WTC11 (cell line): ENCODE results near the gene SLC25A6. TPM values are rescaled to one million over a fixed set of nuclear protein-coding genes. Genes with fewer than 3 reads are reported as not detected.
A peak's percentile ranks its signal among the peaks of the same experiment; 100 is the strongest.

Experiments
- ATAC-seq: fragments of 200-7000 bp; cut with Tn5 transposase; 2 replicates; pipeline ENCODE4 v1.10.0; 2021; ENCODE audit warnings: mild to moderate bottlenecking, moderate library complexity
- CTCF ChIA-PET: fragments of 300-600 bp; sonication (Branson Sonifier 250); formaldehyde crosslinking; loops from one replicate; lab custom pipeline; 2021; ENCODE audit warnings: antibody characterized with exemption; lab: Charles Lee
- POLR2A ChIA-PET: fragments of 350-600 bp; sonication (Branson Sonifier 250); formaldehyde crosslinking; loops from one replicate; lab custom pipeline; 2021; ENCODE audit warnings: antibody characterized with exemption; lab: Charles Lee
- DNase-seq: peaks from one replicate; pipeline ENCODE4 v3.0.0; 2021; ENCODE audit warnings: low spot score
- H3K27ac Mint-ChIP-seq: 2 replicates; pipeline ENCODE4 v1.8.0; 2021; ENCODE audit warnings: mixed read lengths
- H3K27me3 Mint-ChIP-seq: 2 replicates; pipeline ENCODE4 v1.8.0; 2021; ENCODE audit warnings: low read depth, mild to moderate bottlenecking, moderate library complexity, mixed read lengths
- H3K36me3 Mint-ChIP-seq: 2 replicates; pipeline ENCODE4 v1.8.0; 2021; ENCODE audit warnings: mixed read lengths
- H3K4me1 Mint-ChIP-seq: 2 replicates; pipeline ENCODE4 v1.8.0; 2022; ENCODE audit warnings: mixed read lengths
- H3K4me3 Mint-ChIP-seq: 2 replicates; pipeline ENCODE4 v1.8.0; 2021; ENCODE audit warnings: mild to moderate bottlenecking, moderate library complexity, mixed read lengths
- H3K9me3 Mint-ChIP-seq: 2 replicates; pipeline ENCODE4 v1.8.0; 2021; ENCODE audit warnings: mixed read lengths
- ATF6 ChIP-seq: sonication (generic); formaldehyde crosslinking; IDR thresholded peaks from 2 replicates; pipeline ENCODE4 v1.8.1; 2023; ENCODE audit warnings: mild to moderate bottlenecking, missing genetic modification reagents
- CDX4 ChIP-seq: fragments of 250-450 bp; sonication (Bioruptor Pico); IDR thresholded peaks from 2 replicates; pipeline ENCODE4 v1.9.0; 2021; ENCODE audit warnings: moderate library complexity, mild to moderate bottlenecking, inconsistent platforms, borderline replicate concordance
- ELF4 ChIP-seq: sonication (generic); formaldehyde crosslinking; IDR thresholded peaks from 2 replicates; pipeline ENCODE4 v1.8.1; 2022; ENCODE audit warnings: low read depth, mild to moderate bottlenecking, moderate library complexity, missing genetic modification reagents
- EMX1 ChIP-seq: fragments of 250-450 bp; sonication (Bioruptor Pico); IDR thresholded peaks from 2 replicates; pipeline ENCODE4 v1.8.0; 2021; ENCODE audit warnings: mild to moderate bottlenecking
- FOXK1 ChIP-seq: sonication (generic); formaldehyde crosslinking; IDR thresholded peaks from 2 replicates; pipeline ENCODE4 v1.8.0; 2022; ENCODE audit warnings: mild to moderate bottlenecking, moderate library complexity, missing genetic modification reagents
- GABPB1 ChIP-seq: sonication (generic); formaldehyde crosslinking; IDR thresholded peaks from 2 replicates; pipeline ENCODE4 v1.8.1; 2023; ENCODE audit warnings: mild to moderate bottlenecking, missing genetic modification reagents
- IRF2 ChIP-seq: sonication (generic); formaldehyde crosslinking; IDR thresholded peaks from 2 replicates; pipeline ENCODE4 v1.8.0; 2022; ENCODE audit warnings: low read depth, missing genetic modification reagents, borderline replicate concordance
- NFE2L1 ChIP-seq: sonication (generic); formaldehyde crosslinking; IDR thresholded peaks from 2 replicates; pipeline ENCODE4 v1.8.1; 2023; ENCODE audit warnings: missing genetic modification reagents
- NFYB ChIP-seq: sonication (generic); formaldehyde crosslinking; conservative IDR thresholded peaks from 2 replicates; pipeline ENCODE4 v1.8.0; 2022; ENCODE audit warnings: low read depth, missing genetic modification reagents
- PREB ChIP-seq: sonication (generic); formaldehyde crosslinking; IDR thresholded peaks from 2 replicates; pipeline ENCODE4 v1.8.1; 2022; ENCODE audit warnings: mild to moderate bottlenecking, missing genetic modification reagents, moderate library complexity, borderline replicate concordance
- PRRX2 ChIP-seq: fragments of 250-450 bp; sonication (Bioruptor Pico); IDR thresholded peaks from 2 replicates; pipeline ENCODE4 v1.8.0; 2021; ENCODE audit warnings: mild to moderate bottlenecking
- SP1 ChIP-seq: sonication (generic); formaldehyde crosslinking; conservative IDR thresholded peaks from 2 replicates; pipeline ENCODE4 v1.8.1; 2022; ENCODE audit warnings: missing genetic modification reagents
- TCF7 ChIP-seq: sonication (generic); formaldehyde crosslinking; IDR thresholded peaks from 2 replicates; pipeline ENCODE4 v1.8.0; 2022; ENCODE audit warnings: mild to moderate bottlenecking, low read depth, missing genetic modification reagents, moderate library complexity
- TEAD1 ChIP-seq: sonication (generic); formaldehyde crosslinking; IDR thresholded peaks from 2 replicates; pipeline ENCODE4 v1.8.0; 2022; ENCODE audit warnings: mild to moderate bottlenecking, missing genetic modification reagents
- ZNF416 ChIP-seq: fragments of 250-450 bp; sonication (Bioruptor Pico); IDR thresholded peaks from 2 replicates; pipeline ENCODE4 v1.9.0; 2021; ENCODE audit warnings: mild to moderate bottlenecking, inconsistent platforms
- ZNF423 ChIP-seq: fragments of 250-450 bp; sonication (Bioruptor Pico); IDR thresholded peaks from 2 replicates; pipeline ENCODE4 v2.1.2; 2022; ENCODE audit warnings: mild to moderate bottlenecking, moderate library complexity
- ZNF532 ChIP-seq: fragments of 250-450 bp; sonication (Bioruptor Pico); IDR thresholded peaks from 2 replicates; pipeline ENCODE4 v1.9.0; 2021; ENCODE audit warnings: mild to moderate bottlenecking, borderline replicate concordance
- total RNA-seq: library from RNA; stranded (reverse); gene quantifications from 3 replicates; pipeline ENCODE4 v1.2.3, GENCODE V29; 2021
- TF ChIP-seq, protein P1 (sequence below): fragments of 250-450 bp; sonication (Bioruptor Pico); IDR thresholded peaks from 2 replicates; pipeline ENCODE4 v1.9.0; 2021; ENCODE audit warnings: mild to moderate bottlenecking

SLC25A6 gene
- total RNA-seq, 1 experiment from 2014 or later, result 627 TPM

DNA sequence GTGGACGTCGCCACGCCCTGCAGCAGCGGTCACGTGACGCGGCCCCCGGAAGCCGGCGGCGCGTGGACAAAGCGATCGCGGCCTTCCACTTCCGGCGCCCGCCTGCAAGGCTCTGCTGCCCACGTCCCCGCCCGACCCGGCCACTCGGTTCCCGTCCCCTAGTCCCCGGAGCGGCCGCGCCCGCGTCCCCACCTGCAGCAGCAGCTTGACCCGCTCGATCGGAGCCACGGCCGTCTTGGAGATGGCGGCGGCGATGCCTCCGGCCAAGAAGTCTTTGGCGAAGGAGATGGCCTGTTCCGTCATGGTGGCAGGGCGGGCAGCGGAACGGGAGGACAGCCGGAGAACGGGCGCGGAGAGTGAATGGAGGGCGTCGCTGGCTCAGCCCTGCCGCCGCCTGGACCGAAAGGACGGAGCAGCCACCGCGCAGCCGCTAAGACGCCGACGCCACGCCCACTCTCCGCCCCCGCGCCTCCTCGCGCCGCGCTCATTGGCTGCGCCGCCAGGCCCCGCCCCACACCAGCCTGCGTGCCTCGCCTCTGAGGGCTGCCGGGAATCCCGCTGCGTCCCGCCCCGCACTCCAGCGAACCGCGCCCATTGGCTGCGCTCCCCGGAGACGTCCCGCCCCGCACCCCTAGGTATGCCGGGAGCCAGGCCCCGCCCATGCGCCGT lies at the start of gene SLC25A6 (continued):
- peak; percentile 93 for TF ChIP-seq TCF7 (CRISPR knock-in tag)
- TF ChIP-seq NFE2L1 (CRISPR knock-in tag), result peak; percentile 37; the same call in 1 of the 2 replicates
- no peak for TF ChIP-seq PRRX2
- TF ChIP-seq, protein P1, sequence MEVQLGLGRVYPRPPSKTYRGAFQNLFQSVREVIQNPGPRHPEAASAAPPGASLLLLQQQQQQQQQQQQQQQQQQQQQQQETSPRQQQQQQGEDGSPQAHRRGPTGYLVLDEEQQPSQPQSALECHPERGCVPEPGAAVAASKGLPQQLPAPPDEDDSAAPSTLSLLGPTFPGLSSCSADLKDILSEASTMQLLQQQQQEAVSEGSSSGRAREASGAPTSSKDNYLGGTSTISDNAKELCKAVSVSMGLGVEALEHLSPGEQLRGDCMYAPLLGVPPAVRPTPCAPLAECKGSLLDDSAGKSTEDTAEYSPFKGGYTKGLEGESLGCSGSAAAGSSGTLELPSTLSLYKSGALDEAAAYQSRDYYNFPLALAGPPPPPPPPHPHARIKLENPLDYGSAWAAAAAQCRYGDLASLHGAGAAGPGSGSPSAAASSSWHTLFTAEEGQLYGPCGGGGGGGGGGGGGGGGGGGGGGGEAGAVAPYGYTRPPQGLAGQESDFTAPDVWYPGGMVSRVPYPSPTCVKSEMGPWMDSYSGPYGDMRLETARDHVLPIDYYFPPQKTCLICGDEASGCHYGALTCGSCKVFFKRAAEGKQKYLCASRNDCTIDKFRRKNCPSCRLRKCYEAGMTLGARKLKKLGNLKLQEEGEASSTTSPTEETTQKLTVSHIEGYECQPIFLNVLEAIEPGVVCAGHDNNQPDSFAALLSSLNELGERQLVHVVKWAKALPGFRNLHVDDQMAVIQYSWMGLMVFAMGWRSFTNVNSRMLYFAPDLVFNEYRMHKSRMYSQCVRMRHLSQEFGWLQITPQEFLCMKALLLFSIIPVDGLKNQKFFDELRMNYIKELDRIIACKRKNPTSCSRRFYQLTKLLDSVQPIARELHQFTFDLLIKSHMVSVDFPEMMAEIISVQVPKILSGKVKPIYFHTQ (CRISPR knock-in tag), result no peak
- TF ChIP-seq FOXK1 (CRISPR knock-in tag), result 0 out of 2 replicates have a peak, but pooled peaks have one; percentile 62
- TF ChIP-seq NFYB, result peak; percentile 87
- no peak for TF ChIP-seq PREB (CRISPR knock-in tag)
- TF ChIP-seq EMX1 (CRISPR knock-in tag), result no peak
- TF ChIP-seq ATF6, result no peak
- TF ChIP-seq TEAD1 (CRISPR knock-in tag), result peak; percentile 74; the same call in 1 of the 2 replicates
- peak; percentile 69 for TF ChIP-seq ZNF416 (CRISPR knock-in tag)
- no peak for TF ChIP-seq CDX4 (CRISPR knock-in tag)
- TF ChIP-seq IRF2 (CRISPR knock-in tag), result no peak
- TF ChIP-seq ELF4 (CRISPR knock-in tag), result no peak

- ChIA-PET CTCF (no interaction called here), POLR2A (no interaction called here)
- DNase-seq, result peak; percentile 6
- Mint-ChIP-seq H3K27me3 (no peaks in the 10 kb centered on the region), H3K9me3 (peaks cover 32% of the 10 kb centered on the region), H3K4me3 (no peak overlapping the region), H3K4me1 (no peaks in the 10 kb centered on the region), H3K27ac (no peak overlapping the region), H3K36me3 (peaks cover 64% of the 10 kb centered on the region)
- no peak for ATAC-seq
- TF ChIP-seq ZNF532 (CRISPR knock-in tag) (no peak), ZNF423 (CRISPR knock-in tag) (no peak), SP1 (CRISPR knock-in tag) (no peak), GABPB1 (CRISPR knock-in tag) (no peak), TCF7 (CRISPR knock-in tag) (no peak), NFYB (no peak)
- TF ChIP-seq, protein P1 (CRISPR knock-in tag), result no peak
These were observed 48.6 kb upstream of the SLC25A6 start for GRCh38 chrX:1440506-1440905.
